GM18520 (cell line): ENCODE data around the gene SPRR2D.
"Not testable (repeated sequence)": the region's sequence is repeated elsewhere in the genome, so short reads cannot be mapped to it uniquely, and the experiment has no call there.

Experiments
- ATAC-seq: cut with Tn5 transposase; IDR thresholded peaks from one replicate; pipeline ENCODE4 v1.9.1; 2021; ENCODE audit not compliant: unreplicated experiment

Gene SPRR2D

DNA sequence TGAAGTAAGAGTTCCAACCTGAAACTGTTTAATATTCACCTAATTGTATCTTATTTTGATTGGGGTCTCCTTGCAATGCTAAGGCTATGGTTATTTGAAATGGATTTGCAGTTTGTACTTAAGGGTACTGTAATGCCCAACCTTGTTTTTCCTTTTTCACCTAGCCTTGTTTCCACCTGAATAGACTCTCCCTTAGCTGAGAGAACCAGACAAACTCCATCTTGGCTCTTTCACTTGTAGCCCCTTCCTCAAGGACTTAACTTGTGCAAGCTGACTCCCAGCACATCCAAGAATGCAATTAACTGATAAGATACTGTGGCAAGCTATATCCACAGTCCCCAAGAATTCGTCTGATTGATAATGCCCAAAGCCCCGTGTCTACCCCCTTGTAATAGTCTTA is 19.1 kb downstream of the SPRR2D start:
- not testable (repeated sequence) for ATAC-seq

DNA sequence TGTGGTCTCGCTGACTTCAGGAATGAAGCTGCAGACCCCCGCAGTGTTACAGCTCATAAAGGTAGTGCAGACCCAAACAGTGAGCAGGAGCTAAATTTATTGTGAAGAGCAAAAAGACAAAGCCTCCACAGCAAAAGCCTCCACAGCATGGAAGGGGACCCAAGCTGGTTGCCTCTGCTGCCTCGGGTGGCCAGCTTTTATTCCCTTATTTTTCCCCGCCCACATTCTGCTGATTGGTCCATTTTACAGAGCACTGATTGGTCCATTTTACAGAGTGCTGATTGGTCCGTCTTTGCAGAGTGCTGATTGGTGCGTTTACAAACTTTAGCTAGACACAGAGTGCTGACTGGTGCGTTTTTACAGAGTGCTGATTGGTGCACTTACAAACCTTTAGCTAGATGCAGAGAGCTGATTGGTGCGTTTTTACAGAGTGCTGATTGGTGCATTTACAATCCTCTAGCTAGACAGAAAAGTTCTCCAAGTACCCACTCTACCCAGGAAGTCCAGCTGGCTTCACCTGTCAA is 29.6 kb downstream of the SPRR2D start:
- not testable (repeated sequence) for ATAC-seq

DNA sequence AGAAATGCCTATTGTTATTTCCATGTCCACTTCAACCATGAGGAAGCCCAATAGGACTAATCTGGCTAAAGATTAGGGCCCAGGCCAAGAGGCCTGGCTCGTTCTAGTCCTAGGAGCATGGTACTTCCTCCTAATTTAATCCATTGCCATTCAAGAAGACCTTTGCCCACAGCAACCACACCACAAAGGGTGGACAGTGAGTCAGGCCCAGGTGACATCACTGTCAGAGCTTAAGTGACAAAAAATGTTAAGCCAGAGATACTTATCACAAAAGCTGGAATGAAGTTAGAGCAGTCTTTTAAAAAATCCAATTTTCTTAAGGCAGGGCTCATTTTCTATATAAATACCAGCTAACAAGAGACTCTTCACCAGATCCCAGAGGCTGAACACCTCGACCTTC is 39.5 kb downstream of the SPRR2D start, which contains the start of gene SPRR3:
SPRR3 (plus strand) TSS at position 368 of the 400 bp plus-strand sequence. CDS start 1,272 bp downstream, outside the sequence.
- no peak for ATAC-seq

DNA sequence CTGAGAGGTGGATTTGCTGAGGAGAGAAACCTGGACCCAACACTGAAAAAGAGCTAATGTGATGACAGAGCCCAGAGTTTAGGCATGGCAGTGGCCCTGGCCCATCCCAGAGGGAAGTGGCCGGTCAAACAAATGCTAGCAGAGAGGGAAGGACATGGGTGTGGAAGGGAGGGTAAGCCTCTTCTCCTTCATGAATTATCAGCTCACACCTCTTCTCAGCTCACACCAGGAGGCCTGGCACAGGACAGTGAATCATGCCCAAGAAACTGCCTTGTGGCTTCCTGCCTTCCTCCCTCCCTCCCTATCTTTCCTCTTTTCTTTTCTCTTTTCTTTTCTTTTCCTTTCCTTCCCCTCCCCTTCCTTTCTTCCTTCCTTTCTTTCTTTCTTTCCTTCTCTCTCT is 40.6 kb downstream of the SPRR2D start:
- ATAC-seq, result no peak

DNA sequence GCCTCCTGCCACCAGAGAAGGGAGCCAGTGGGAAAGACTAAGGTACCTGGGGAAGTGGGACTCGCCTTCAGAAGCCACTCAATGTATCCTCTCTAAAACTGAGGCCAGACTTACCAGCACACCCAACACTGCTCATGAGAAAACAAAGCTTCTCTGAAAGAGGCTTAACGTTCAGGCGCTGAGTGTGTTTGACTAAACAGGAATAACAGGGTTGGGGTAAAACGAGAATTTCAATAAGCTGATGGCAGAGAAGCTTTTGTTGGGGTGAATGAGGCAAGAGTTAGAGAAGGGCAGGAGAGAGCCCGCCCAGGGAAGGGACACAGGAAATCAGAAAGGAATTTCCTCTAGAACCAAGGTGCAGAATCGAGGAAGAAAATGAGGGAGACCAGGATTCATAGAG is 41.1 kb downstream of the SPRR2D start:
- no peak for ATAC-seq

DNA sequence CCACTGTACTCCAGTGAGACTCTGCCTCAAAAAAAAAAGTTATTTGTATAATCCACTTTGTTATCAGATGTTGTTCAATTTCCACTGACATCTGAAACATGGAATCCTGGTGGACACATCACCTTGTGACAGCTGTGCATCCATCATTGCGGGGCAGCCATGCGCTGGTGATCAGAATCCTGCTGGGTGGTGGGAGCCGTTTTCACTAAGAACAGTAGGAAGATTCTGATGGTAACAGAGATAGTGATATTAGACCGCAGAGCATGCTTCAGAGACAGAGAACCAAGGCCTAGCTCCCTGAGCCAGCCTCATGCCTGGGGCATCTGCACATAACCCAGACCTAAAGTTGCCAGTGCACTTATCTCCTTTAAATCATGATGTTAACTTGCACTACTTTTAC is 42.4 kb downstream of the SPRR2D start:
- ATAC-seq, result no peak

DNA sequence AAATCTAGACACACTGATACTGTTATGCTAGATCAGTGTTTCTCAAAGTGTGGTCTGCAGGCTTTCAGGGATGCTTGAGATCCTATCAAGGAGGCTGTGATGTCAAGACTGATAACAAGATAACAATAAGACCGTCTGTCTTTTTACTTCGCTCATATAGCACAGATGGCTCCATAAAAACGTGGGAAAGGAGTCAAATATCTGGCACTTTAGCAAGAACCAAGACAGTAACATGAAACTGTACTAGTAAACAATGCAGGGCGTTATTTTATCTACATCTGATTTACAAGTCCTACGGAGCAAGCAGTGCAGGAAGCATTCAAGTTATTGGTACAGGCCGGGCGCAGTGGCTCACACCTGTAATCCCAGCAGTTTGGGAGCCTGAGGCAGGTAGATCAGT is 43.0 kb downstream of the SPRR2D start:
- ATAC-seq, result no peak

DNA sequence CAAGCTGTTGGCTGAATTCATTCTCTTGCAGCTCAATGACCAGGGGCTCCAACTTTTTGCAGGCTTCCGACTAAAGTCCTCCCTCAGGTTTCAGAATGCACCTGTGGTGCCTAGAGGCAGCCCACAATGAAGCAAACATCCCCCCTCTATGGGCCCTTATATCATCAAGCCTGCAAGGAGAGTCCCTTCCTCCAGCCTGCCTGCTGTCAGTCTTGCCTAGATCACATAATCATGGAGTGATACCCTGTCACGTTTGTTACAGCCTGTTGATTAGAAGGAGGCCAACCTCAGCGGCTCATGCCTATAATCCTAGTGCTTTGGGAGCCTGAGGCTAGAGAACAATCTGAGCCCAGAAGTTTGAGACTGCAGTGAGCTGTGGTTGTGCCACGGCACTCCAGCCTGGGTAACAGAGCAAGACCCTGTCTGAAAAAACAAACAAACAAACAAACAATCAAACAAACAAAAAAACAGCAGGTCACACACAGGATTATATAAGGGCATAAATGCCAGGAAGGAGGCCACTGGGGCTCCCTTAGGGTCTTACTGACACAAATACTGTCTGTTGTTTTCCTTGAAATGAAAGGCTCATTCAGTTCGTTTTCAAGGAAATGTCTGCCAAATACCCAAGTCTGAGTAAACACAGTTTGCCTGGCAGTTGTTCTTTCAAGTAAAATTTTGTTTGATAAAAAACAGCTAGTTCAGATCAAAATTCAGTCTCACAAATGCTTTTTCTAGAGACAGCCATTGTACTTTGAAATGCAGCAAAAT is 44.1 kb downstream of the SPRR2D start:
- no peak for ATAC-seq

DNA sequence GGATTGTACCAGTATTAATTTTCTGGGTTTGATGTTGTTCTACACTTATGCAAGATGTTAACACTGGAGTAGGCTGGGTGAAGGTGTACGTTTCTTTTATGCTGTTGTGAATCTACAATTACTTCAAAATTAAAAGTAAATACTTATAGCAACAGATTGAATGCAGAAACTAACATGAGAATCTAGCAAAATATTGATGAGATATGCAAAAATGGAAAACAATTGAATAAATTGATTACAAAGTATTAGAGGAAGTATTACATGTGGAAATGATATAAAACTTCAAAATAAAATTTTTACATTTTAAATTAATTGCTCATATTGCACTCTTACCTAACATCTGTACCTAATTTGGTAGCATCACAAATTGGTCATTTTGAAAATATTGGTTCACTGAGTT is 45.1 kb downstream of the SPRR2D start:
- no peak for ATAC-seq

DNA sequence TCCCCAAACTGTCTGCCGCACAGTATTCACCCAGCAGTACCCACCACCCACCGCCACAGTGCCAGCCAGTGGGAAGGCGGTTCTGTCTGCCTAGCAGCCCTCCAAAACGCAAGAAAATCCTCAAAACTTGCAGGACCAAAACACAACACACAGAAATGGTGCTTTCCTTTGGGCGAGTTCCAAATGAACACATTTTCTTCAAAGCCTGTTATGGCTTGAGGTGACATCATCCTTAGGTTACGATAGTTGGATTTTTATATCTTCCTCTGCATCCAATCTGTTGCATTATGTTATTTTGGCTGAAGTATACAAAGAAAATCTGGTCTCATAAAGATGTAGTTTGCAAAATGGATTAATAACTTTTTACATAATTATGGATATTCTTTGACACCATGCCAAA is 47.7 kb downstream of the SPRR2D start:
- ATAC-seq, result no peak
